Ureter (tissue), 1 donor: ENCODE data around the gene PRTN3. TPM values are rescaled to one million over a fixed set of nuclear protein-coding genes. Genes with fewer than 3 reads are reported as not detected.
A peak's percentile ranks its signal among the peaks of the same experiment; 100 is the strongest.
"Not testable (repeated sequence)": the region's sequence is repeated elsewhere in the genome, so short reads cannot be mapped to it uniquely, and the experiment has no call there.

Experiments used
- DNase-seq: peaks from one replicate; pipeline ENCODE4 v3.0.0-alpha.2; 2020; ENCODE audit warnings: low spot score
- total RNA-seq: library from RNA; stranded (reverse); gene quantifications from one replicate; pipeline ENCODE4 v1.2.4, GENCODE V29; 2023
- donor health status: DM: yes; HTN: yes; CAD: no.

The PRTN3 gene
- total RNA-seq, 1 donor from 2014 or later, result not detected

DNA sequence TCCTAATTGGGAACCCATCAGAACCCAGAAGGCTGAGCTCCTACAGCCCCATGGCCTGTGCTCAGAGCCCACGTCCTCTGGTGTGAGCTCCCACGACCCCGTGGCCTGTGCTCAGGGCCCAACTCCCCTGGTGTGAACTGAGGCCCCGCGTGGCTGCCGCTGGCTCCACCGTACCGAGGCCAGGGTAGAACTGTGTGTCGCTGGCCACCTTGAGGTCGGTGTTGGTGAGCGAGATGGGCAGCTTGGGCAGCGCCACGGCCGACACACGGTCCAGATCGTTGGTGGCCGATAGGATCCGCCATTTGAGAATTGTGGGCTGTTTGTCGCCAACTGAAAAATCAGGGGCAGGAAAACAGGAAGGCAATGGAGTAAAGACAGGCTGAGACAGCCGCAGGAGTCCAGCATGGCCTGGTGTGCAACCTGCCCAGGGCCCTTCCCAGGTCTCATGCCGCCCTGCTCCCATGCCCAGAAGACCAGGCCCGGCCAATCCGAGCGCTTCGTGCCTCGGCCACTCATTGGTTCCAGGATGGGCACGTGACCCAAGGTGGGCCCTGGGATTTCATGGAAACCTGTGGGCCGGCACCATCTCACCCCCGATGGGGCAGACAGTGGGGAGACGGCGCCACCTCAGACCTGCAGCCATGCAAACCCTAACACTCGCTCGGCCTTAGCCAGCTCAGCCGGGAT lies 40.7 kb downstream of the PRTN3 start:
- DNase-seq, result no peak

- no peak for DNase-seq
Measured at GRCh38 chr19:882871-883497, 42.2 kb downstream of the PRTN3 start.

DNA sequence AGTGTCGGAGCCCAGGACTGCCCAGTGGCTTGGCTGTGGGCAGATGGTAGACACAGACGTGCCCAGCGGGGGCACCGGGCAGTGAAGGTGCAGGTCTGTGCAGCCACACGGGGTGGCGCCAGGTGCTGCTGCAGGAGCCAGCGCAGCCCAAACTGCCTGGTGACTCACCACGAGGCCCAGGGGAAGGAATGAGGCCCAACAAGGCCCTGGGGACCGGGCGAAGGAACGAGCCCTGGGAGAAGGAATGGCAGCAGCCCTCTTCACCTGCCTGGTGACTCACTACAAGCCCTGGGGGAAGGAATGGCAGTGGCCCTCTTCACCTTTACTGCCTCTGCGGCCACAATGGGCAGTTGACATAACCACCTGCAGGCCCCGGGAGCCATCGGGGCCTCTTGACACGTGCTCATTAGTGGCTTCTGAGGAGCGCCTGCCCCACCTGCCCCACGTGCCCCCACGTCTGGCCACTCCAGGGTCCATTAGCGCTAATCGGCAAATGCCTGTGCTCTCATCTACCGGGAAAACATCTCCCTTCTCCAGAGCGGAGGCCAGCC lies 42.9 kb downstream of the PRTN3 start:
- DNase-seq, result no peak

GRCh38 chr19:884420-885211 lies 43.8 kb downstream of the PRTN3 start:
- no peak for DNase-seq

DNA sequence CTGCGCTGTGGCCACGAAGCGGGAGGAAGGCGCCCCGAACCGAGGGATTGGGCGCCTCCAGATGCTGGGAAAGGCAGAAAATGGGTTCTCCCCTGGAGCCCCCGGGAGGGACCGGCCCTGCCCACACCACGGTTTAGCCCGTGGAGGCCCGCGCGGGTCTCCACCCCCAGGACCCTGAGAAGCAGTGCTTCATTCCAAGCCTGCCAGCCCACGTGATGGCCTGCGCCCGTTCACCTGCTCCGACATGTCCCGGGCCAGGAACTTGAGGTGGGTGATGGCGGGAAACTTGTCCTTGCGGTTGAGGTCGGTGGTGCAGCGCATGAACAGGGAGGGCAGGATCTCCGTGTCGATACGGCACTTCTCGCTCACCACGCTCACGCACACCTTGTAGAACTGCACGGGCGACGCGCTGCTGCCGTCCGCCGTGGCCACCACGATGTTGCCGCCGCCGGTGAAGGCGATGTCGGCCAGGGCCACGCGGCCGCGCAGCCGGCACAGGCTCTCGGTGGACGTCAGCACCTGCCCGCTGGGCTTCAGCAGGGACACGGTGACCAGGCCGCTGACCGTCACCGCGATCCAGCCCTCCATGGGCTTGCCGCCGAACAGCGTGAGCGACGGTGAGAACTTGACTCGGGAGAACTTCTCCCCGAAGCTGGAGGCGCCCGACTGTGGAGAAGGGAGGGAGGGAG lies 44.9 kb downstream of the PRTN3 start:
- no peak for DNase-seq

GRCh38 chr19:887072-887471 lies 46.3 kb downstream of the PRTN3 start:
- DNase-seq, result no peak

GRCh38 chr19:887599-887998 lies 46.8 kb downstream of the PRTN3 start:
- no peak for DNase-seq

GRCh38 chr19:888581-889385 lies 48.0 kb downstream of the PRTN3 start:
- no peak for DNase-seq

GRCh38 chr19:889662-890295 lies 49.0 kb downstream of the PRTN3 start:
- DNase-seq, result no peak

GRCh38 chr19:890831-891230 lies 50.0 kb downstream of the PRTN3 start:
- DNase-seq, result no peak

DNA sequence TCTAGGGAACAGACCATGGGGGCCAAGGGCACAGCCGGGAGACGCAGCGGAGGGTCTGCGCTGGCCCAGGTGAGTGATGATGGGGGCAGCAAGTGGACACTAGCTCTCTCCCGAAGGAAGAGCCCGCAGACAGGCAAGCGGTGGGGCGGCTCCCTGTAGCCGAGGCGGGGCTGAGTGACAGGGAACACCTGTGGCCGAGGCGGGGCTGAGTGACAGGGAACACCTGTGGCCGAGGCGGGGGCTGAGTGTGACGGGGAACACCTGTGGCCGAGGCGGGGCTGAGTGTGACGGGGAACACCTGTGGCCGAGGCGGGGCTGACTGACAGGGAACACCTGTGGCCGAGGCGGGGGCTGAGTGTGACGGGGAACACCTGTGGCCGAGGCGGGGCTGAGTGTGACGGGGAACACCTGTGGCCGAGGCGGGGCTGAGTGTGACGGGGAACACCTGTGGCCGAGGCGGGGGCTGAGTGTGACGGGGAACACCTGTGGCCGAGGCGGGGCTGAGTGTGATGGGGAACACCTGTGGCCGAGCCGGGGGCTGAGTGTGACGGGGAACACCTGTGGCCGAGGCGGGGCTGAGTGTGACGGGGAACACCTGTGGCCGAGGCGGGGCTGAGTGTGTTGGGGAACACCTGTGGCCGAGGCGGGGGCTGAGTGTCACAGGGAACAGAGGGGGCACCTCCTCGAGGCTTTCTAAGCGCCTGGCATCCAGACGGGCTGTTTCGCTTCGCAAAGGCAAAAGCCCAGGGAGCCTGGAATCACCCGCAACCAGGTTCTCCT lies 50.8 kb downstream of the PRTN3 start:
- not testable (repeated sequence) for DNase-seq

- DNase-seq, result no peak
Measured at GRCh38 chr19:892243-892893, 51.6 kb downstream of the PRTN3 start.

- DNase-seq, result peak; percentile 93
Measured at GRCh38 chr19:892894-893689, 52.3 kb downstream of the PRTN3 start, which contains the start of the genes MED16 and RNU6-9. TSS of gene MED16 (minus strand) at chr19:893187. CDS start at chr19:891131, 2,056 bp downstream. TSS of gene RNU6-9 (plus strand) at chr19:893484.

DNA sequence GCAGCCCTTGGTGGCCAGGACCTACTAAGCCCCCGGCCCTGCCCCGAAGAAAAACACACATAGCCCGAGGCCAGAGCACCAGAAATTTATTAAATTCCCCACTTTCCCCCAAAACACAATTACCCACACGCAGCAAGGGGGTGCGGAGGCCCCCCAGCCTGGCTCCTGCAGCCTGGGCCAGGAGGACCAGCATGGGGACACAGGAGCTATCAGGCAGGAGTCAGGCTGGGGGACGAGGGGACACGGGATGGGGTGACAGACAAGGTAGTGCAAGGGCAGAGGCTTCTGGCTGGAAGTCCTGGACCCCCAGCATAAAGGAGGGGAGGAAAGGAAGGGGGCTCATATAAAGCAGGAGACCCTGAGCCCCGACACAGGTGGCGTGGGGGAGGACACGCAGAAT lies 55.6 kb downstream of the PRTN3 start:
- DNase-seq, result no peak

DNA sequence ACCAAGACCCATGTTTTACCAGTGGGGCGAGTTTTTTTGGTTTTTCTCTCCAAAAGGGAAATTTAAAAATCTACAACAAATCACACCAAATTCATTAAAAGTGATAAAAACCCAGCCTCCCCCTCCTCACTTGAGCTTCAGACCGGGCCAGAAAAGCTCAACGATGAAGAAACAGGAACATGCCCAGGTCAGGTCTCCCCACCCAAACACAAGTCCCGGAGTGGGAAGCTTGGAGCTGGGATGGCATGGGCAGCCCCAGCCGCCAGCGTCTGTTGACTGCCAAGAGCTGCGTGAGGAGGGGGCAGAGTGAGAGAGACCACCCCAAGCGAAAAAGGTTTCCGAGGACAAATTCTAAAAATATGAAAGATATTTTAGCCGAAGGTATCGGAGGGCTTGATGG lies 56.2 kb downstream of the PRTN3 start:
- no peak for DNase-seq

DNA sequence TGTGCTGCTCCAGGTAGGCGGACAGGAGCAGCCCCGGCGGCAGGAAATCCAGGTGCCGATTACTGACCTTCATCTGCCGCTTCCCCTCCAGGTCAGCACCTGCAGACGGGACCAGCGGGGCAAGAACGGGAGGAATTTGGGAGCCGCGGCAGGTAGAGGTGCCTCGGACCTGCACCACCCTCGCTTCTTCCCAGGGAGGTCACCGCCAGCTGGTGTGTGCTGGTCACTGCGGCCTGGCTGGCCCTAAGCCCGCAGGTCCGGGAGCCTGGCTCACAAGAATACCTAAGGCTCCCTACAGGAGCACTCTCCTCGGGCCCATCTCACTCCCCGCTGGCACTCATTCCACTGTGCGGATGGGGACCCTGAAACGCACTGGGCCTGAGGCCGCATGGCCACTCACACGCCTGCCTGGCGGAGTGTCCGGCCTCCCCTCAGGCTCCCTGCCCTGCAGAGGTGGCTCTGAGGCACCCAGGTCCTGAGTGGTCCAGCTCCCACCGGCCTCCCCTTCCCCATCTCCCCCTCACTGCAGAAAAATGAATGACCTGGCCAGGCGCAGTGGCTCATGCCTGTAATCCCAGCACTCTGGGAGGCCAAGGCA lies 56.7 kb downstream of the PRTN3 start:
- DNase-seq, result no peak
